ENCODE results near the gene GFOD1. TPM values are rescaled to one million over a fixed set of nuclear protein-coding genes. Genes with fewer than 3 reads are reported as not detected.

GFOD1 gene
- total RNA-seq, 4 donors from 2014 or later, result 7.3 to 15.9 (median 12.4) TPM

DNA sequence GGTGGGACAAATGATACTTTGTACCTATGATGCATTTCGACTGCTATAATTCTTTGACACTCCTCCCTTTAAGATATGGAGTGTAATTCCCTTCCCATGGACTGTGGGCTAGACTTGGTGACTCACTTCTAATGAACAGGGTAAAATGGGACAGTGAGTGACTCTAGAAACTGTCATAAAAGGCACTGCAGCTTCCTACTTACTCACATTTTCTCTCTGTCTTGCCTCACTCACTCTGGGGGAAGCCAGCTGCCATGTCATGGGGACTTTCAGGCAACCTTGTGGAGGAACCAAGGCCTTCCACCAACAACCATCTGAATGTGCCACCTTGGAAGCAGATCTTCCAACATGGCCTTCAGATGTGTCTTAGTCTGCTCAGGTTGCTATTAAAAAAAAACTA is 12.9 kb upstream of the GFOD1 start:
- no peak for TF ChIP-seq CTCF (IDR thresholded peaks at IDR 0.05)
- no peak for TF ChIP-seq POLR2A (IDR thresholded peaks at IDR 0.05)

GRCh38 chr6:13496513-13497190 is 9.3 kb upstream of the GFOD1 start:
- intact Hi-C loops (cut with DNase I; ENCODE audit: low total_unique reads), result no loop called here
- 34 to 55% methylated on average over 1 of the region's 1 CpG for WGBS, 2 donors

More for the DNA sequence above, 12.9 kb upstream of the GFOD1 start:
- H3K4me3 ChIP-seq (ENCODE audit: low read depth, poor library complexity, severe bottlenecking), result no peak overlapping the region
- 93 to 97% methylated on average over 1 of the region's 1 CpG for WGBS, 2 donors
- peak in 1 of 2 donors; percentile 57 for DNase-seq (ENCODE audit: low spot score in 2 of 2)
- intact Hi-C loops (cut with DNase I; ENCODE audit: low total_unique reads), result no loop called here

DNA sequence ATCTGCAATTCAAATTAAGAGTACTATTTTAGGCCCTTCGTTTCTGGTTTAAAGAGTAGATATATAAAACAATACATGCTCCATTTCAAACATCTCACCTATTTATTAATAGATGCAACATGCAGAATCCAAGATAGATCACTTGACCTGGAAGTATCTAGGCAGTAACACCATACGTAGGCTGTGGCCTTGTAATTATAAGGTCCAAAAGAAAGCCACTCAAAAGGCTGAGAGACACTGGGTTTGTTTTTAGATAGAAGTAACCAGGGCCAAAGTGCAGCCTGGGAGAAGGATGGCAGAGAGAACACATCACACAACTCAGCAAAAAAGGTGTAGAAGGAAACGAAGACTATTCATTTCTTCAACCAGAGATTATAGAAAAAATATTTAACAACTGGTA is 8.4 kb upstream of the GFOD1 start:
- TF ChIP-seq CTCF (IDR thresholded peaks at IDR 0.05), result no peak
- no peak for TF ChIP-seq POLR2A (IDR thresholded peaks at IDR 0.05)
- intact Hi-C loops (cut with DNase I; ENCODE audit: low total_unique reads), result no loop called here
- WGBS, 2 donors, result 86 to 87% methylated on average over 3 of the region's 3 CpGs

More at GRCh38 chr6:13496513-13497190, 9.3 kb upstream of the GFOD1 start:
- H3K4me3 ChIP-seq (ENCODE audit: low read depth, poor library complexity, severe bottlenecking), result no peak overlapping the region
- TF ChIP-seq POLR2A (IDR thresholded peaks at IDR 0.05) (no peak), CTCF (IDR thresholded peaks at IDR 0.05) (no peak)
- DNase-seq (ENCODE audit: low spot score in 2 of 2), result no peak

GRCh38 chr6:13495112-13495776 is 7.8 kb upstream of the GFOD1 start:
- 89 to 91% methylated on average over 5 of the region's 5 CpGs for WGBS, 2 donors
- TF ChIP-seq CTCF (IDR thresholded peaks at IDR 0.05) (no peak), POLR2A (IDR thresholded peaks at IDR 0.05) (no peak)
- DNase-seq (ENCODE audit: low spot score in 2 of 2), result no peak
- intact Hi-C loops (cut with DNase I; ENCODE audit: low total_unique reads), result no loop called here
- no peak overlapping the region for H3K4me3 ChIP-seq (ENCODE audit: low read depth, poor library complexity, severe bottlenecking)

More for the DNA sequence above, 8.4 kb upstream of the GFOD1 start:
- DNase-seq (ENCODE audit: low spot score in 2 of 2), result no peak
- no peak overlapping the region for H3K4me3 ChIP-seq (ENCODE audit: low read depth, poor library complexity, severe bottlenecking)

GRCh38 chr6:13494137-13494536 is 6.7 kb upstream of the GFOD1 start:
- no peak for DNase-seq (ENCODE audit: low spot score in 2 of 2)
- TF ChIP-seq POLR2A (IDR thresholded peaks at IDR 0.05), result no peak
- TF ChIP-seq CTCF (IDR thresholded peaks at IDR 0.05), result no peak
- intact Hi-C loops (cut with DNase I; ENCODE audit: low total_unique reads), result no loop called here
- WGBS, 2 donors, result 56 to 78% methylated on average over 2 to 3 of the region's 3 CpGs
- no peak overlapping the region for H3K4me3 ChIP-seq (ENCODE audit: low read depth, poor library complexity, severe bottlenecking)
